Tibial nerve (tissue), 4 donors: Measurements from ENCODE around the gene LCN12.
A peak's percentile ranks its signal among the peaks of the same experiment; 100 is the strongest.

Experiments
- CTCF ChIP-seq, 5 experiments: fragments of 200-600 bp in 3 of 5; fragments of 450-650 bp in 2 of 5; sonication (generic) in 3 of 5; IDR thresholded peaks; one replicate each; pipeline ENCODE4 v1.5.1; 2016 to 2019; ENCODE audit warnings: antibody characterized with exemption in 5 of 5, mild to moderate bottlenecking in 3 of 5, moderate library complexity in 2 of 5
- EP300 ChIP-seq, 2 donors: sonication (generic); formaldehyde crosslinking; IDR thresholded peaks; one replicate each; pipeline ENCODE4 v1.6.1; 2017; ENCODE audit warnings: antibody characterized with exemption in 2 of 2, mild to moderate bottlenecking in 1 of 2

GRCh38 chr9:136961279-136962065, 9.4 kb downstream of the LCN12 start:
- TF ChIP-seq CTCF (IDR thresholded peaks at IDR 0.05) (no peak), EP300 (IDR thresholded peaks at IDR 0.05) (peak in 1 of 2 donors; percentile 23)
